Keratinocyte (primary cell): Measurements from ENCODE around the gene PLPP1.

ENCODE experiments used
- CTCF ChIP-seq, 3 experiments: IDR thresholded peaks in 1 of 3; conservative IDR thresholded peaks in 1 of 3; optimal IDR thresholded peaks in 1 of 3; 2 replicates in 2 of 3; 3 replicates in 1 of 3; pipeline versions ENCODE3 to v1.5.1; 2011; ENCODE audit warnings: low read length in 3 of 3, mild to moderate bottlenecking in 3 of 3, moderate library complexity in 2 of 3, control low read depth in 1 of 3, inconsistent platforms in 1 of 3; ENCODE audit not compliant: insufficient read depth in 2 of 3; ENCODE audit errors: extremely low read depth in 1 of 3
- EZH2 ChIP-seq: IDR thresholded peaks from one replicate; pipeline ENCODE4 v1.6.1; 2012; ENCODE audit warnings: inconsistent platforms, mild to moderate bottlenecking, low read length, moderate library complexity

DNA sequence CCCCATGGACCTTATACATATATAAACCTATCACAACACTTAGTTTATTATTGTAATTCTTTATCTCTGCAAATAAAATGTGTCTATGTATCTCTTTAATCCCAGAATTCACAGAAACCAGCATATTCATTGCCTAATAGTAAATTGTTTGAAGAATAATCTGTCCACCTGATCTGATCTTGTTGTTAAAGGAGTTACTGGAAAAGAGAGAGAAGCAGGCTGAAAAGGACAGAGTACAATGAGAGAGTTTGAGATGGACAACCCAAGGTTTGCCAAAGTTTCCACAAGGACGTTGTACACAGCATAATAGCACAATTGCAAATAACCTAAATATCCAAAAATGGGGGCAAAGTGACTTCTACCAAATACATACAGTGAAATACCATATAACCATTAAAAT is 23.8 kb downstream of the PLPP1 start:
- TF ChIP-seq CTCF (optimal IDR thresholded peaks at IDR 0.05 in 1 of 3, IDR thresholded peaks at IDR 0.05 in 1 of 3, conservative IDR thresholded peaks at IDR 0.05 in 1 of 3; ENCODE audit: extremely low read depth in 1 of 3, insufficient read depth in 2 of 3, low read length in 3 of 3) (no peak), EZH2 (no peak)
